NCI-H1105 (cell line): Measurements from ENCODE around the gene OBSCN.

Source experiments
- DNase-seq: peaks from one replicate; lab custom pipeline; 2025; lab: John Stamatoyannopoulos, UW

Gene OBSCN

GRCh38 chr1:228320394-228320793 lies 112.5 kb downstream of the OBSCN start:
- no peak for DNase-seq

GRCh38 chr1:228321435-228321834 lies 113.6 kb downstream of the OBSCN start:
- DNase-seq = no peak

- DNase-seq = no peak
Observed at GRCh38 chr1:228321895-228322294, 114.1 kb downstream of the OBSCN start.

GRCh38 chr1:228323401-228323800 lies 115.6 kb downstream of the OBSCN start:
- DNase-seq = no peak

- no peak for DNase-seq
Observed at GRCh38 chr1:228325267-228325666, 117.4 kb downstream of the OBSCN start.

- DNase-seq = no peak
Observed at GRCh38 chr1:228329887-228330286, 122.0 kb downstream of the OBSCN start.

- no peak for DNase-seq
Observed at GRCh38 chr1:228332797-228333738, 125.2 kb downstream of the OBSCN start.

- DNase-seq = no peak
Observed at GRCh38 chr1:228333739-228334115, 125.9 kb downstream of the OBSCN start.

- DNase-seq = no peak
Observed at GRCh38 chr1:228334226-228334935, 126.5 kb downstream of the OBSCN start.

GRCh38 chr1:228334954-228335353 lies 127.1 kb downstream of the OBSCN start:
- DNase-seq = no peak

GRCh38 chr1:228335406-228336307 lies 127.8 kb downstream of the OBSCN start:
- no peak for DNase-seq

- DNase-seq = no peak
Observed at GRCh38 chr1:228336308-228337030, 128.6 kb downstream of the OBSCN start.

GRCh38 chr1:228337031-228337564 lies 129.3 kb downstream of the OBSCN start:
- DNase-seq = no peak

- no peak for DNase-seq
Observed at GRCh38 chr1:228337711-228338520, 130.1 kb downstream of the OBSCN start.

GRCh38 chr1:228338521-228339051 lies 130.7 kb downstream of the OBSCN start:
- DNase-seq = no peak

- no peak for DNase-seq
Observed at GRCh38 chr1:228339059-228339704, 131.3 kb downstream of the OBSCN start.

- no peak for DNase-seq
Observed at GRCh38 chr1:228339766-228340685, 132.2 kb downstream of the OBSCN start.

GRCh38 chr1:228340686-228341449 lies 133.0 kb downstream of the OBSCN start:
- DNase-seq = no peak
